ENCODE results near the gene LEF1.

The LEF1 gene

DNA sequence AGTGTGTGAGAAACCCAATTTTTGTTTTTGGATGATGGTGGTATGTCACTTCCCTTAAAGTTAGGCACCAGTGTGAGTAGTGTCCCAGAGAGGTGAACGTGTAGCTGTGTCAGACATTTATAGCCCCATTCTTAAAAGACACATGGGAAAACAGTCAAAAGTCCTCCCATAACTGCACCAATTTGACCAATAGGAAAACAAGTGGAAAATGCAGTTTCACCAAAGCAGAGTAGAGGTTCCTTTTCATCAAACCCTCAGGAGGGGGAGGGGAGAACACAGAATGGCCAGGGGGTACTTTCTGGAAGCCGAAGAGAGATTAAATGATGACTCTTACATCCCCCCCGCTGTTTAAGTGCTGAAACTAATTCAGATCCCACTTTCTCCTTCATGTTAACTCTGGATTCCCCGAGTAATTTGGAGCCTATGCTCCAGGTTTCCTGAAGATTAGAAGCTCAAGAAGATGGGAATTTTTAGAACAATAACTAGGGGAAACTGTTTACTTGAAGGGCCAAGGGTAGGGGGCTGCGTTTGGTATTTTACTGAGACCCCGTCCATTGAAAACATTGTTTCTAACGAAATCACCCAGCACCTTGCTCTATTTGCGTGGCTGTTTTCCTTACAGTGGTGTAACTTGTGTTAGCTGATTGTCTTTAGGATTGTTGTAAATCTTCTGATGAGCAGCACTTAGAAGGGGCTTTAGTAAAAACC is 2.1 kb upstream of the LEF1 start:
- no peak for ATAC-seq
- no peak for TF ChIP-seq TOX (CRISPR knock-in tag; IDR thresholded peaks at IDR 0.05; ENCODE audit: borderline replicate concordance)
- no peak for TF ChIP-seq RARB (CRISPR knock-in tag; IDR thresholded peaks at IDR 0.05)
- TF ChIP-seq ISL1 (CRISPR knock-in tag; IDR thresholded peaks at IDR 0.05) = no peak
- no peak for TF ChIP-seq ZNF8 (CRISPR knock-in tag; IDR thresholded peaks at IDR 0.05)
- no peak for TF ChIP-seq TCF4 (CRISPR knock-in tag; IDR thresholded peaks at IDR 0.05; ENCODE audit: borderline replicate concordance)
- TF ChIP-seq, protein P1, sequence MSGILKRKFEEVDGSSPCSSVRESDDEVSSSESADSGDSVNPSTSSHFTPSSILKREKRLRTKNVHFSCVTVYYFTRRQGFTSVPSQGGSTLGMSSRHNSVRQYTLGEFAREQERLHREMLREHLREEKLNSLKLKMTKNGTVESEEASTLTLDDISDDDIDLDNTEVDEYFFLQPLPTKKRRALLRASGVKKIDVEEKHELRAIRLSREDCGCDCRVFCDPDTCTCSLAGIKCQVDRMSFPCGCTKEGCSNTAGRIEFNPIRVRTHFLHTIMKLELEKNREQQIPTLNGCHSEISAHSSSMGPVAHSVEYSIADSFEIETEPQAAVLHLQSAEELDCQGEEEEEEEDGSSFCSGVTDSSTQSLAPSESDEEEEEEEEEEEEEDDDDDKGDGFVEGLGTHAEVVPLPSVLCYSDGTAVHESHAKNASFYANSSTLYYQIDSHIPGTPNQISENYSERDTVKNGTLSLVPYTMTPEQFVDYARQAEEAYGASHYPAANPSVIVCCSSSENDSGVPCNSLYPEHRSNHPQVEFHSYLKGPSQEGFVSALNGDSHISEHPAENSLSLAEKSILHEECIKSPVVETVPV (CRISPR knock-in tag; IDR thresholded peaks at IDR 0.05) = no peak
- TF ChIP-seq PPARA (CRISPR knock-in tag; IDR thresholded peaks at IDR 0.05; ENCODE audit: borderline replicate concordance) = no peak
- TF ChIP-seq, protein P2, sequence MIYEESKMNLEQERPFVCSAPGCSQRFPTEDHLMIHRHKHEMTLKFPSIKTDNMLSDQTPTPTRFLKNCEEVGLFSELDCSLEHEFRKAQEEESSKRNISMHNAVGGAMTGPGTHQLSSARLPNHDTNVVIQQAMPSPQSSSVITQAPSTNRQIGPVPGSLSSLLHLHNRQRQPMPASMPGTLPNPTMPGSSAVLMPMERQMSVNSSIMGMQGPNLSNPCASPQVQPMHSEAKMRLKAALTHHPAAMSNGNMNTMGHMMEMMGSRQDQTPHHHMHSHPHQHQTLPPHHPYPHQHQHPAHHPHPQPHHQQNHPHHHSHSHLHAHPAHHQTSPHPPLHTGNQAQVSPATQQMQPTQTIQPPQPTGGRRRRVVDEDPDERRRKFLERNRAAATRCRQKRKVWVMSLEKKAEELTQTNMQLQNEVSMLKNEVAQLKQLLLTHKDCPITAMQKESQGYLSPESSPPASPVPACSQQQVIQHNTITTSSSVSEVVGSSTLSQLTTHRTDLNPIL (CRISPR knock-in tag; IDR thresholded peaks at IDR 0.05; ENCODE audit: low read depth) = no peak
- TF ChIP-seq, protein P3, sequence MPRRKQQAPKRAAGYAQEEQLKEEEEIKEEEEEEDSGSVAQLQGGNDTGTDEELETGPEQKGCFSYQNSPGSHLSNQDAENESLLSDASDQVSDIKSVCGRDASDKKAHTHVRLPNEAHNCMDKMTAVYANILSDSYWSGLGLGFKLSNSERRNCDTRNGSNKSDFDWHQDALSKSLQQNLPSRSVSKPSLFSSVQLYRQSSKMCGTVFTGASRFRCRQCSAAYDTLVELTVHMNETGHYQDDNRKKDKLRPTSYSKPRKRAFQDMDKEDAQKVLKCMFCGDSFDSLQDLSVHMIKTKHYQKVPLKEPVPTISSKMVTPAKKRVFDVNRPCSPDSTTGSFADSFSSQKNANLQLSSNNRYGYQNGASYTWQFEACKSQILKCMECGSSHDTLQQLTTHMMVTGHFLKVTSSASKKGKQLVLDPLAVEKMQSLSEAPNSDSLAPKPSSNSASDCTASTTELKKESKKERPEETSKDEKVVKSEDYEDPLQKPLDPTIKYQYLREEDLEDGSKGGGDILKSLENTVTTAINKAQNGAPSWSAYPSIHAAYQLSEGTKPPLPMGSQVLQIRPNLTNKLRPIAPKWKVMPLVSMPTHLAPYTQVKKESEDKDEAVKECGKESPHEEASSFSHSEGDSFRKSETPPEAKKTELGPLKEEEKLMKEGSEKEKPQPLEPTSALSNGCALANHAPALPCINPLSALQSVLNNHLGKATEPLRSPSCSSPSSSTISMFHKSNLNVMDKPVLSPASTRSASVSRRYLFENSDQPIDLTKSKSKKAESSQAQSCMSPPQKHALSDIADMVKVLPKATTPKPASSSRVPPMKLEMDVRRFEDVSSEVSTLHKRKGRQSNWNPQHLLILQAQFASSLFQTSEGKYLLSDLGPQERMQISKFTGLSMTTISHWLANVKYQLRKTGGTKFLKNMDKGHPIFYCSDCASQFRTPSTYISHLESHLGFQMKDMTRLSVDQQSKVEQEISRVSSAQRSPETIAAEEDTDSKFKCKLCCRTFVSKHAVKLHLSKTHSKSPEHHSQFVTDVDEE (CRISPR knock-in tag; IDR thresholded peaks at IDR 0.05) = no peak
- TF ChIP-seq, protein P4, sequence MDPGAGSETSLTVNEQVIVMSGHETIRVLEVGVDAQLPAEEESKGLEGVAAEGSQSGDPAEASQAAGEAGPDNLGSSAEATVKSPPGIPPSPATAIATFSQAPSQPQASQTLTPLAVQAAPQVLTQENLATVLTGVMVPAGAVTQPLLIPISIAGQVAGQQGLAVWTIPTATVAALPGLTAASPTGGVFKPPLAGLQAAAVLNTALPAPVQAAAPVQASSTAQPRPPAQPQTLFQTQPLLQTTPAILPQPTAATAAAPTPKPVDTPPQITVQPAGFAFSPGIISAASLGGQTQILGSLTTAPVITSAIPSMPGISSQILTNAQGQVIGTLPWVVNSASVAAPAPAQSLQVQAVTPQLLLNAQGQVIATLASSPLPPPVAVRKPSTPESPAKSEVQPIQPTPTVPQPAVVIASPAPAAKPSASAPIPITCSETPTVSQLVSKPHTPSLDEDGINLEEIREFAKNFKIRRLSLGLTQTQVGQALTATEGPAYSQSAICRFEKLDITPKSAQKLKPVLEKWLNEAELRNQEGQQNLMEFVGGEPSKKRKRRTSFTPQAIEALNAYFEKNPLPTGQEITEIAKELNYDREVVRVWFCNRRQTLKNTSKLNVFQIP (CRISPR knock-in tag; IDR thresholded peaks at IDR 0.05; ENCODE audit: borderline replicate concordance, low read depth) = no peak
- TF ChIP-seq ZNF70 (CRISPR knock-in tag; IDR thresholded peaks at IDR 0.05) = no peak
- no peak for TF ChIP-seq ZFP3 (CRISPR knock-in tag; IDR thresholded peaks at IDR 0.05)

DNA sequence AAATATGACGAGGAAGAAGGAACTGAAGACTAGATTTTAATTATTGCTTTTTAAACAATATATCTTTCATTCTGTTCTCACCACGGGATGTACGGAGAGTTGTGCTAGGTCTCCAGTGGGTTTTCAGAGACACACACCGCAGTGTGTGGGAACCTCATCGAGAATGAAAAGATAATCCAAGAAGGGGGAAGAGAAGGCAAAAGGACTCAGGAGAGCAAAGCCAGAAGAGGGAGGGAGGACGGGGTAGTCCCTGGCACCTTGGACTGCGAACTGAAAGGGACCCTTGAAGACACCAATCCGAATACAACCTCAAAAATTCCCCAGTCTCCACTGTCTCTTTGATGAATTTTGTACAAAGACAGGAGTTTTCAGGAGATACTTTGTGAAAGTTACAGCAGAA is 932 bp upstream of the LEF1 start:
- no peak for ATAC-seq
- TF ChIP-seq, protein P5, sequence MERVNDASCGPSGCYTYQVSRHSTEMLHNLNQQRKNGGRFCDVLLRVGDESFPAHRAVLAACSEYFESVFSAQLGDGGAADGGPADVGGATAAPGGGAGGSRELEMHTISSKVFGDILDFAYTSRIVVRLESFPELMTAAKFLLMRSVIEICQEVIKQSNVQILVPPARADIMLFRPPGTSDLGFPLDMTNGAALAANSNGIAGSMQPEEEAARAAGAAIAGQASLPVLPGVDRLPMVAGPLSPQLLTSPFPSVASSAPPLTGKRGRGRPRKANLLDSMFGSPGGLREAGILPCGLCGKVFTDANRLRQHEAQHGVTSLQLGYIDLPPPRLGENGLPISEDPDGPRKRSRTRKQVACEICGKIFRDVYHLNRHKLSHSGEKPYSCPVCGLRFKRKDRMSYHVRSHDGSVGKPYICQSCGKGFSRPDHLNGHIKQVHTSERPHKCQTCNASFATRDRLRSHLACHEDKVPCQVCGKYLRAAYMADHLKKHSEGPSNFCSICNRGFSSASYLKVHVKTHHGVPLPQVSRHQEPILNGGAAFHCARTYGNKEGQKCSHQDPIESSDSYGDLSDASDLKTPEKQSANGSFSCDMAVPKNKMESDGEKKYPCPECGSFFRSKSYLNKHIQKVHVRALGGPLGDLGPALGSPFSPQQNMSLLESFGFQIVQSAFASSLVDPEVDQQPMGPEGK (CRISPR knock-in tag; IDR thresholded peaks at IDR 0.05; ENCODE audit: borderline replicate concordance) = no peak
- TF ChIP-seq ZNF70 (CRISPR knock-in tag; IDR thresholded peaks at IDR 0.05) (no peak), GLIS3 (CRISPR knock-in tag; IDR thresholded peaks at IDR 0.05) (no peak), CSDC2 (CRISPR knock-in tag; IDR thresholded peaks at IDR 0.05) (no peak), ZFP3 (CRISPR knock-in tag; IDR thresholded peaks at IDR 0.05) (no peak), PPARA (CRISPR knock-in tag; IDR thresholded peaks at IDR 0.05; ENCODE audit: borderline replicate concordance) (no peak), ARNTL (CRISPR knock-in tag; IDR thresholded peaks at IDR 0.05; ENCODE audit: borderline replicate concordance, low read depth) (no peak), OSR1 (CRISPR knock-in tag; IDR thresholded peaks at IDR 0.05) (no peak), ZNF565 (CRISPR knock-in tag; conservative IDR thresholded peaks at IDR 0.05; ENCODE audit: low read depth) (no peak), TCF4 (CRISPR knock-in tag; IDR thresholded peaks at IDR 0.05; ENCODE audit: borderline replicate concordance) (no peak), RARB (CRISPR knock-in tag; IDR thresholded peaks at IDR 0.05) (no peak), ZFP30 (CRISPR knock-in tag; IDR thresholded peaks at IDR 0.05) (no peak), ISL1 (CRISPR knock-in tag; IDR thresholded peaks at IDR 0.05) (no peak), SNAI2 (CRISPR knock-in tag; IDR thresholded peaks at IDR 0.05) (no peak), ZC3H10 (CRISPR knock-in tag; IDR thresholded peaks at IDR 0.05) (no peak), ZNF8 (CRISPR knock-in tag; IDR thresholded peaks at IDR 0.05) (no peak), ESRRG (CRISPR knock-in tag; IDR thresholded peaks at IDR 0.05) (no peak)
- TF ChIP-seq, protein P2 (CRISPR knock-in tag; IDR thresholded peaks at IDR 0.05; ENCODE audit: low read depth) = no peak
- TF ChIP-seq, protein P3 (CRISPR knock-in tag; IDR thresholded peaks at IDR 0.05) = no peak
- TF ChIP-seq, protein P4 (CRISPR knock-in tag; IDR thresholded peaks at IDR 0.05; ENCODE audit: borderline replicate concordance, low read depth) = no peak

Measured in SK-N-SH treated with all-trans-retinoic acid at 6 μM for 48 hours (cell line).